Spleen (tissue), 7 donors: ENCODE data around the gene SCFD2.

Source experiments
- POLR2A ChIP-seq, 3 donors: fragments of 450-650 bp; IDR thresholded peaks; one replicate each; pipeline ENCODE4 v1.5.1; 2017; ENCODE audit warnings: antibody characterized with exemption in 3 of 3, mild to moderate bottlenecking in 1 of 3
- POLR2AphosphoS5 ChIP-seq, 3 donors: sonication (generic); formaldehyde crosslinking; IDR thresholded peaks; one replicate each; pipeline ENCODE4 v1.5.1; 2017; ENCODE audit warnings: antibody characterized with exemption in 3 of 3
- TF ChIP-seq, protein P1 (sequence below), 11 experiments: fragments of 200-600 bp in 7 of 11; fragments of 450-650 bp in 4 of 11; sonication (generic) in 4 of 11; IDR thresholded peaks in 8 of 11; conservative IDR thresholded peaks in 3 of 11; 1 replicate in 7 of 11; 2 replicates in 4 of 11; pipeline versions ENCODE4 v1.4.0 to v1.8.0; 2016 to 2021; ENCODE audit warnings: antibody characterized with exemption in 11 of 11, inconsistent platforms in 4 of 11, mild to moderate bottlenecking in 1 of 11
- donor health status: DM: no; HTN: no; CAD: no; lungs with moderate emphysema.
- donor health status: DM: no; HTN: no; CAD: no.
- donor health status: DM: no; HTN: no; CAD: no.

DNA sequence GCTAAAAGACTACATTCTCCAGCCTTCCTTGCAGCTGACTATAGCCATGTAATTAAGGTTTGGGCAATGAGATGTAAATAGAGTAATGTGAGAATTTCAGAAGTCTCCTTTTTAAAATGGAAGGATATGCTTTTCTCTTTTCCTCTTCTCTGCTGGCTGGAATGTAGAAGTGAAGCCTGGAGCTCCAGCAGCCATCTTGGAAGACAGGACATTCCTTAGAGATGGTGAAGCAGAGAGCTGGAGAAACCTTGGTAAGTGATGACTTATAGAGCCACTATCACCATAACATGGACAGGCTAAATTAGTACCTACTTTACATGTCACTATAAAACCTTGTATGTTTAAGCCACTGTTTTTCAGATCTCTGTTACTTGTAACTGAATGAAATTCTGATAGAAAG is 455.7 kb downstream of the SCFD2 start:
- TF ChIP-seq, protein P1, sequence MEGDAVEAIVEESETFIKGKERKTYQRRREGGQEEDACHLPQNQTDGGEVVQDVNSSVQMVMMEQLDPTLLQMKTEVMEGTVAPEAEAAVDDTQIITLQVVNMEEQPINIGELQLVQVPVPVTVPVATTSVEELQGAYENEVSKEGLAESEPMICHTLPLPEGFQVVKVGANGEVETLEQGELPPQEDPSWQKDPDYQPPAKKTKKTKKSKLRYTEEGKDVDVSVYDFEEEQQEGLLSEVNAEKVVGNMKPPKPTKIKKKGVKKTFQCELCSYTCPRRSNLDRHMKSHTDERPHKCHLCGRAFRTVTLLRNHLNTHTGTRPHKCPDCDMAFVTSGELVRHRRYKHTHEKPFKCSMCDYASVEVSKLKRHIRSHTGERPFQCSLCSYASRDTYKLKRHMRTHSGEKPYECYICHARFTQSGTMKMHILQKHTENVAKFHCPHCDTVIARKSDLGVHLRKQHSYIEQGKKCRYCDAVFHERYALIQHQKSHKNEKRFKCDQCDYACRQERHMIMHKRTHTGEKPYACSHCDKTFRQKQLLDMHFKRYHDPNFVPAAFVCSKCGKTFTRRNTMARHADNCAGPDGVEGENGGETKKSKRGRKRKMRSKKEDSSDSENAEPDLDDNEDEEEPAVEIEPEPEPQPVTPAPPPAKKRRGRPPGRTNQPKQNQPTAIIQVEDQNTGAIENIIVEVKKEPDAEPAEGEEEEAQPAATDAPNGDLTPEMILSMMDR (IDR thresholded peaks at IDR 0.05 in 8 of 11, conservative IDR thresholded peaks at IDR 0.05 in 3 of 11): no peak
- TF ChIP-seq POLR2A (IDR thresholded peaks at IDR 0.05) (no peak), POLR2AphosphoS5 (IDR thresholded peaks at IDR 0.05) (no peak)
